ENCODE results near the gene ZNF837.

- TF ChIP-seq RAD21 (IDR thresholded peaks at IDR 0.05; ENCODE audit: low read length) (no peak), CEBPB (IDR thresholded peaks at IDR 0.05; ENCODE audit: low read depth, low read length) (no peak), CTCF (conservative IDR thresholded peaks at IDR 0.05; ENCODE audit: low read depth, low read length) (no peak), MAZ (IDR thresholded peaks at IDR 0.05; ENCODE audit: borderline replicate concordance, low read depth, low read length) (no peak), USF2 (IDR thresholded peaks at IDR 0.05; ENCODE audit: low read depth, low read length) (no peak), POLR2A (IDR thresholded peaks at IDR 0.05; ENCODE audit: low read depth, low read length) (no peak), SMC3 (IDR thresholded peaks at IDR 0.05; ENCODE audit: low read depth, low read length) (no peak), RCOR1 (IDR thresholded peaks at IDR 0.05; ENCODE audit: insufficient replicate concordance, low read length) (no peak), MAFK (IDR thresholded peaks at IDR 0.05; ENCODE audit: low read depth, low read length) (no peak), NFE2L2 (IDR thresholded peaks at IDR 0.05; ENCODE audit: low read depth, low read length) (no peak), FOS (IDR thresholded peaks at IDR 0.05; ENCODE audit: low read depth, low read length) (no peak)
These were observed 16.8 kb upstream of the ZNF837 start for GRCh38 chr19:58397533-58398037.

Measured in IMR-90 (cell line).